Measurements from ENCODE around the gene PAPOLG.
"Not testable (repeated sequence)": the region's sequence is repeated elsewhere in the genome, so short reads cannot be mapped to it uniquely, and the experiment has no call there.

The PAPOLG gene

DNA sequence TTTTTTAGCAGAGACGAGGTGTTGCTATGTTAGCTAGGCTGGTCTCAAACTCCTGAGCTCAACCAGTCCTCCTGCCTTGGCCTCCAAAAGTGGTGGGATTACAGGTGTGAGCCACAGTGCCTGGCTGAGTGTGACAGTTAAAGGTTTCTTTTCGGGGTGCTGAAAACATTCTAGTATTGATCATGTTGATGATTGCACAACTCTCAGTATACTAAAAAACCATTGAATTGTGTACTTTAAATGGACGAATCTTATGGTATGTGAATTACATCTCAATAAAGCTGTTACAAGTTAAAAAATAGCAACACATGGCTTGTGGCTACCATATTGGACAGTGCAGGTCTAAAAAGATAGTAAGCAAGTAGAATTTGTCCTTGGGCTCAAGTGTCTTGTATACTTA, 22.3 kb downstream of the PAPOLG start:
- no peak for DNase-seq

DNA sequence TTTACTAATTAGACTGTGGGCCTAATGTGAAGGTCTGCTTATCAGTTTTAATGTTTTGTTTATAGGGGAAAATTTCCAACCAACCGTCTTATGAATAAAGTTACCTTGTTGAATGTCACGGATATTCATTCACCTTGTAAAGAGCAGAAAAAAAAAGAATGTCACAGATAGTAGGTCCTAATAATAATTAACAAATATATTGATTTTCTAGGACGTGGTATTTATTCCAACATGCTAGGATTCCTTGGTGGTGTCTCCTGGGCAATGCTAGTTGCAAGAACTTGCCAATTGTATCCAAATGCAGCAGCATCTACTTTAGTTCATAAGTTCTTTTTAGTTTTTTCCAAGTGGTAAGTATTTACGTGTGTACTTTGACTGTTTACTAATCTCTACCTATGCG, 23.4 kb downstream of the PAPOLG start:
- no peak for DNase-seq

DNA sequence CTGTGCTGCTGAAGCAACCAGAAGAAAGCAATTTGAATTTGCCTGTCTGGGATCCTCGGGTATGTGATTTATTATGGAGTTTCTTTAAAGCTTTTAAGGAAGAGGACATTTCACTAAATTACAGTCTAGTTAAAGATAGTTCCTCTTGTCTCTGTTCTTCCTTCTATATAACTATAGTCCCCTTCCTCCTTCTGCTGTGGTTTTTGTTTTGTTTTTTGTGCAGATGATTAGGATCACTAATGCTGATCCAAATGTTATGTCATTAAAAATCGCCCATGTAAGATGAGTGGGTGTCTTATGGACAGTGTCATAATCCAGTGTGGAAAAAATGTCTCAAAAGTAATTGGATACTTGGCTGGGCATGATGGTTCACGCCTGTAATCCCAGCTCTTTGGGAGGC, 24.7 kb downstream of the PAPOLG start:
- DNase-seq: peak; percentile 70 to 87

DNA sequence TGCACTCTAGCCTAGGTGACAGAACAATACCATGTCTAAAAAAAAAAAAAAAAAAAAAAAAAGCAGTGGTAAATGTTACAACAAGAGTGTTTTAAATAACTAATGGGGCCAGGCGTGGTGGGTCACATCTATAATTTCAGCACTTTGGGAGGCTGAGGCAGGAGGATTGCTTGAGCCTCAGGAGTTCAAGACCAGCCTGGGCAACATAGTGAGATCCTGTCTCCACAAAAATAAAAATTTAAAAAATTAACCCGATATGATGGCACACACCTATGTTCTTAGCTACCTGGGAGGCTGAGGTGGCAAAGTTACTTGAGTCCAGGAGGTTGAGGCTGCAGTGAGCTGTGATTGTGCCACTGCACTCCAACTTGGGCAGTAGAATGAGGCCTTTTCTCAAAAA, 37.1 kb downstream of the PAPOLG start:
- no peak for DNase-seq

DNA sequence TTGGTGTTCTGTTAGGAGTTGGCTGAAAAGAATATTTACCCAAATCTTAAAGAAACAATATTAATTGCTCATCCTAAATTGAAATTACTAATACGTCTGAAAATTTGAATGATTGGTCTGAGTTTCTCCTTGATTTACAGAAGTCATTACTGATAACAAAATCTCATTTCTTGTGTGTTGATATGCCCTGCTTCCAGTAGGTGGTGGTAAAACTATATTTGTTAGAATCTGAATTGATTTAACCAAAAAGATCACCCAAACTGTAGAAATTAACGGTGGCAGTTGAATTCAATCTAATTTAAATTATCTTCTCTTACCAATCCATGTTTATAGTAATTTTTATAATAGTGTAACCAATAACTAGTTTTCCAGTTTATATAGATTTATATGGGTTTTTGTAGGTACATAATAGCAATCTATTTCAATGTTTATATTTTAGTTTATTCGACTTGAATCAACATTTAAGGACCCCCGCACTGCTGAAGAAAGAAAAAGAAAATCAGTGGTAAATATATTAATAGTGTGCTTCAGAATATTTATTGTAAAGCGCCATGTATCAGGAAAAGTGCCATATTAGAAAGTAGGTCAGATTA, 38.3 kb downstream of the PAPOLG start:
- DNase-seq: peak; percentile 47 to 79

DNA sequence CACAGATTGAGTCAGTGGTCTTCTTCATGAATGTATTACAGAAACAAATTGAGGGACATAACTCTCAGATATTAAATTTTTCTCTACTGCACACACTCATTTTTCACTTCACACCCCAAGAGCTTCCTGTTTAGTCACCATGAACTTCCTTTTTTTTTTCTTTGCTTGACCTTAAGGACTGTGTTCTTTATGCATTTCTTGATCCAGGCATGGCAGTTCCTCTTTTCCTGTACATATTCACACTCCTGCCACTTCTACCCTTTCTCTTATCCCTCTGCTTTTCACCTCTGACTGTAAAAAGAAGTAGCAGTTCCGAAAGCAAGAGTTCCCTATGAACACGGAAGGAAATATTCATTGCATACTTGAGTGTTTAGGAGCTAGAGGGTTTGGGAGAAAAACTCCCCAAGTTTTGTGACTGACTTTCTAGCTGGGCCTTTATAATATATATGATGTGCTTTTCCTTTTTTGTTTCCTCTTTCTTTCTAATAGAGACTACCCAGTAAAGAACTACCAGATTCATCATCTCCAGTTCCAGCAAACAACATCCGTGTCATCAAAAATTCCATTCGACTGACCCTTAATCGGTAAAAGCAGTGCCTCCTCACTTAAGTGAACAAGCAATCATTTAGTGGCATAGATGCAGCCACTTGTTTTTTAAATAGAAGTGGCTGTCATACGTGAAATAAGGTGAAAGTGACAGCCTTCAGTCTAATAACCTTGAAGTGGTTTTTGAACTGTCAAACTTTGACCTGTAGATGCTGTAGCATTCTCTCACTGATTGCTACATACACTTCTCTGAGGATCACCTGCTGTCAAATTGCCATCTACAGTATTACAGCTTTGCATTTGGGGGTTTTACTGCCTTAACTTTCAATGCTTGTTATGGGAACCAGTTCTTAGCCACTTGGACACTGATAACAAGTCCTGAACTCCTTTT, 40.8 kb downstream of the PAPOLG start:
- peak; percentile 70 to 90 for DNase-seq

DNA sequence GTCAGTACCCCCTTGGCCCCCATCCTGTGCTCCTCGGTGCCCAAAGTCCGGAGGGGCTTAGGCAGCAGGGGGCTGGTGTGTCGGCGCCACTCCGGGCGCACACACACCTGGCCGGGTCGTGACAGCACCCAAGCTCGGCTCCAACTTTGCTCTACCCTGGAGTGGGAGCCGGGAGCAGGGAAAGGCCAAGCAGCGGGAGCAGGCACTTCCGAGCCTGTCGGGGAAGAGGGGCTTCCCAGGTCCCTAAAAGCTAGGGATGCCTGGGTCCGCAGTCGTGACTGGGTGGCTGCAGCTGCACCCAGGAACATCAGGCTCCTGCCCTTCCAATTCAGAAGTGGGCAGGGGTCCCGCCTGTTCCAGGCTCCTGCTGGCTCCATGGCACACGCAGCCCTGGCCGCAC, 48.4 kb downstream of the PAPOLG start:
- no peak for DNase-seq

DNA sequence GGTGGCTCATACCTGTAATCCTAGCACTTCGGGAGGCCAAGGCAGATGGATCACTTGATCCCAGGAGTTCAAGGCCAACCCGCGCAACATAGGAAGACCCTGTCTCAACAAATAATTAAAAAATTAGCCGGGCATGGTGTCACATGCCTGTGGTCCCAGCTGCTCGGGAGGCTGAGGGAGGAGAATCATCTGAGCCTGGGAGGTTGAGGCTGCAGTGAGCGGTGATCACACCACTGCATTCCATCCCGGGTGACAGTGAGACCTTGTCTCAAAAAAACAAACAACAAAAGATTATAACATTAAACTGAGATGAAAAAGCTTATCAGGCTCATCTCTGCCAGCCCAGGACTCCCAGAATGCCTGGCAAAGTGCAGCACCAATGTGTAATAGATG, 50.5 kb downstream of the PAPOLG start:
- no peak for DNase-seq

DNA sequence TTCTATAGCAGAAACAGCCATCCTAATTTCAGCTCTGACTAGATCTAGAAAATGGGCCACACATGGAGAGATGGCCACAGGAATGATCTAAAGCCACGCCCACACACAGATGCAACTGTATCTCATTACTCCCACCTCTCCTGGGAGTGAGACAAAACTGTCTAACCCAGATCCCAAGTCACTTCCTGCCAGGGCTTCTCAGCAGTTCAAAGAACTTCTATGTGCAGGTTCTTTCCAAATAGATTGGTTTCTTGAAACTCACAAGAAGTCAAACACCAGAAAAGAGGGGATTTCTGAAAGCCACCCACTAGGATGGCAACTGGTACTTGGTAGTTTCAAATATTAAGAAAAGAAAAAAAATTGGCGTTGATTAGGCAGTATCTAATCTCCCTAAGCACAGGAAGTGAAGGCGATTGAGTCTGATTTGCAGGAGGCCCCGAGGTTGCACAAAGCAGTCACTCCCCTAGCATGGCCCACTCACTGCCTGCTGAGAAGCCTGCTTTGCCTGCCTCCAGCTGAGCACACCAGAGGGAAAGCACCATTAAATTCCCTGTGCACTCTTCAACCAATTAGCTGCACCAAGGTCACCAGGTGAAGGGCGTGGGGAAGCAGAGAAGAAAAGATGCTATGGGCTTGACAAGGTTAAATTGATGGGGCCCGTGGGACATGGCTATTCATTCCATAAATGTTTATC, 51.1 kb downstream of the PAPOLG start:
- peak; percentile 87 to 99 for DNase-seq

DNA sequence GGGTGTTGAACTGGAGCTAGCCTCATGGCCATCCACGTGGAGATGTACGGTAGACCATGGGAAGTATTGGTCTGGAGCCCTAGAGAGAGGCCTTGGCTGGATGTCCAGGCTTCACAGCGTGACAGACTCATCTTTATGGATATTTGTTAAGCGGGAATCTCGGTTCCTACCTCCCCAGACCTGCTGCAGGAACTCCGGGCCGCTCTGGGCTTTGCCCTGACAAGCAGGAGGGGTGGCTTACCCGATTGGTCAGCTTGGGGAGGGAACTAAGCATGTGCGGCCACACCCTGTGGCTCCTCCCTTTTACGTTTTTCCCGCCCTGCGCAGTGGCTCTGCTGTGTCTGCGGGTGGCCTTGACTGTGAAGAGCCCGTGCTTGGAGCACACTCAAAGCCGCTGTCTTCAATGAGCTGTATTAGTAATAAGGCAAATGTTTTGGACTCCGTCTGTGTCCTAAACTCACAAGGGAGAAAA, 52.3 kb downstream of the PAPOLG start:
- DNase-seq: no peak

DNA sequence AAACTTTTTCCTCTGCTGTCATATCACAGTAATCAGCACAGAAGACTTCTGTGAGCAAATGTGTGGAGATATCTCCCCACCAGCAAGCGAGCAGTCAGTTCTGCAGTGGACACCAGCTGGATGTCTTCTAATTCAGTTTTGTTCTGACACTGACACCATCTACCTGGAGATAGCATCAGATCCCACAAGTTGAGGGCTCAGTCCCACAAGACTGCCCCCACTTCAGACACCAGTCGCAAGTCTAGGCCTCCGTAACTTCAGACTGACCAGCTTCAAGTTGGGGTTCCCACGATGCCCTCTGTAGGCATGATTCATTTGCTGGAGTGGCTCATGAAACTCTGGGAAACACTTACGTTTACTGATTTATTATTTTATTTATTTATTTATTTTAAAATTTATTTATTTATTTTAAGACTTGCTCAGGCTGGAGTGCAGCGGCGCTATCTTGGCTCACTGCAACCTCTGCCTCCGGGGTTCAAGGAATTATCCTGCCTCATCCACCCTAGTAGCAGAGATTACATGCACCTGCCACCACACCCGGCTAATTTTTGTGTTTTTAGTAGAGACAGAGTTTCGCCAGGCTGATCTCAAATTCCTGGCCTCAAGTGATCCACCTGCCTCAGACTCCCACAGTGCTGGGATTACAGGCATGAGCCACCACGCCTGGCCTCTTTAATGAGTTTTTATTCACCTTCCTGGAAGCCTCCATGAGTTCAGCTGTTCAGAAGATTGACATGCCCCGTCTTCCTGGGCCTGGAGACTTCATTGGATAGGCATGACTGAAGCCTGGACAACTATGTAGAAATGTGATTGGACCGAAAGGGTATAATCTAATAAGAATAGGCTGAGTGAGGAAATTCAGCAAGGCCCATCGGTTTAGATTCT, 55.7 kb downstream of the PAPOLG start:
- DNase-seq: no peak

DNA sequence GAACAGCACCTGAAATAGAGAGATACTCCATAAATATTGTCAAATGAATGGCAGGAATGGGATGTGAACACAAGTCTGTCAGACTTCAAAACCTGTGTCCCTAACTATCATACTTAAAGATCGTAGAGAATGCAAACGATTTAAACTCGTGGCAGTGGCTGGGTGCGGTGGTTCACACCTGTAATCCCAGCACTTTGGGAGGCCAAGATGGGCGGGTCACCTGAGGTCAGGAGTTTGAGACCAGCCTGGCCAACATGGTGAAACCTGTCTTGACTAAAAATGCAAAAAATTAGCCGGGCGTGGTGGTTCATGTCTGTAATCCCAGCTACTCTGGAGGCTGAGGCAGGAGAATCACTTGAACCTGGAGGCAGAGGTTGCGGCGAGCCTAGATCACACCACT, 61.1 kb downstream of the PAPOLG start:
- DNase-seq: not testable (repeated sequence)

DNA sequence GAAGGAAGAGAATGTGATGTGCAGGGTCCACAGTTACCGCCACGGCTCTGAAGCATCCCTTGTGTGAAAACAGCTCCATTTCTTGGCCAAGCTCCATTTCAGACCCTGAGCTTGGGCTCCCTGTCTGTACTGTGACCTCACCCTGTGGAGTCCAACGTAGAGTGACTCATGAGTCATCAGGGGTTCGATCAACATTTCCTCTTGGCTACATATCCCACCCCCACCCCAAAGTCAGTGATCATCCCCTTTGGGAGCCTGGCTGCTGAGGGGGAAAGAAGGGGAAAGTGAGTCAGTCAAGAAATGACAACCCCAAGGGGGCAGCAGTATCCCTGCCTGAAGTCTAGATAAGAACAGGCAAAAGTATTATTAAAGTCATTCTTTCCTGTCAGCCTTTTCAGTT, 62.2 kb downstream of the PAPOLG start:
- DNase-seq: peak; percentile 67 to 84

DNA sequence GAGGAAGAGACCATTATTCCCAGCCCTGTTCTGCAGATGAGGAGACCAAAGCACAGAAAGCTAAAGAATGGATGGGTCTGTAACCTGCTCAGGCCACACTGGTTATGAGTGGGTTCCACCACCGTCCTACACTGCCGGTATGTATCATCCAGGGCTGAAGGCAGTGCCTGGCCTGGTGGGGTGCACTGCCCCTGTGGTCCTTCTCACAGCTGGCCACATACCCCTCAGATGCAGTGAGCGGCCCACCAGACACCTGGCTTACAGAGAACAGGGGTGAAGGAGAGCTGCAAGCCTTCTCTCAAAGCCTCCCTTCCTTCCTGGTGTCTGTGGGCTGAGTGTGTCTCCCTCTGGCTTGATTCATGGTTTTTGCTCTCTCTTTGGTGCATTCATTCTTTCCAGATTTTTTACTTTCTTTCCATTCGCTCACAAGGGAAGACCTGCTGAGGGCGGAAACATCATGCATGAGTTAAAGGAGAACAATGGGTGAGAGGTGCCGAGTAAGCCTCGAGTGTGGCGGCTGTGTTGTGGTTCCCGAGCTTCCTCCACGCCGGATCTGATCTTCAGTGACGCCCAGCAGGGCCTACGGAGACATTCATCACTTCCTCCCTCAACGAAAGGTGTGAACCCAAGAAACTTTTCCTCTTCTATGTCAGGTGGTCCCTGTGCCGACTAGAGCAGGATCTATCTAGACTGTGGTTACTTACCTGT, 63.2 kb downstream of the PAPOLG start:
- DNase-seq: no peak

DNA sequence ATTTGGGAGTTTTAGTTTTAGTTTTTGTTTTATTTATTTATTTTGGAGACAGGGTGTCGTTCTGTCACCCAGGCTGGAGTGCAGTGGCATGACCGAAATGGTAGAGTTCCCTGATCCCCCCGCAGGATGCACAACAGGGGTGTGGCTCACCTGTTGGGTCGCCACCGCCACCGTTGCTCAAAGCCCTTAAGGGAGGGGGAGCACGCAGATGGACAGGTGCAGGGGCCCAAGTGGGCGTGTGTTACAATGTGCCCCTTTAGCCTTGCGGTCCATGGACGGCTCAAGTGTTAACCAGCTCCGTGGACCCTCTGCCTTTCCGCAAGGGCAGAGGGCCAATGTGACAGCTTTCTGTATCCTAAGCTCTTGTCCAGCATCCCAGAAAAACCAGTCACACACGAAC, 63.9 kb downstream of the PAPOLG start:
- DNase-seq: no peak

DNA sequence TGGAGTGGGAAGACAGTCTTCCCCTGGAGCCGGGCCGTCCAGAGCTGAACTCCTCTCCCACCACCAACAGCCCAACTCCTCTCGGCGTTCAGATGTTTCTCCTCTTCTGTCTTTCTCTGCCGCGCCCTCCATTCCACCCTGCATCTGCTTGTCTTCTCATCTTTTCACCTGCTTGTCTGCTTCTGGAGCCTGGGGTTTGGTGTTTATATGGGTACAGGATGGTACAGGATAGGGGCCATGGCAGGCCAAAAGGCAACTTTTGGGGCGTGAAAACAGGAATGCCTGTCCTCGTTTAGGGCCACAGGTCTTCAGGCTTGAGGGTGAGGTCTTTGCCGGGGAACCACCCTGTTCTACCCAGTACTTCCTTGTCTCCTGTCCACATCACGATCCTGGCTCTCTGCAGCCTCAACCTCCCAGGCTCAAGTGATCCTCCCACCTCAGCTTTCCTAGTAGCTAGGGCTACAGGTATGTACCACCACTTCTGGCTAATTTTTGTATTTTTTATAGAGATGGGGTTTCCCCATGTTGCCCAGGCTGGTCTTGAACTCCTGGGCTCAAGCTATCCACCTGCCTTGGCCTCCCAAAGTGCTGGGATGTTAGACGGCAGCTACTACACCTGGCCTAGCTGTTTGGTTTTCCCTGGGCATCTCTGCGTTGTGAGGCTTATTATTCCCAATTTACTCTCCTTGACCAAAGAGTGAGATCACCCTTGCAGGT, 64.5 kb downstream of the PAPOLG start:
- DNase-seq: no peak

DNA sequence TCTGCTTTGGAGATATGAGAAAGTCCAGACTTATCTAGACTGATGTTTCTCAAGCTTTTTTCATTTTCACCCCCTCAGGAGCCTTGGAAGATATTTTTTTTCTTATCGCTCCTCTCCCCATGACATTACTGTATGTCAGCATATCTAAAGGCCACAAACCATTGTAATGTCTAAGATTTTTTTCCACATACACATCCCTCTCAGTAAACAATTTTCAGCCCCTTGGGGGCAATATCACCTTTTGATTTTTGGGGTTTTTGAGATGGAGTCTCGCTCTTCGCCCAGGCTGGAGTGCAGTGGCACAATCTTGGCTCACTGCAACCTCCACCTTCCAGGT, 65.0 kb downstream of the PAPOLG start:
- DNase-seq: no peak

DNA sequence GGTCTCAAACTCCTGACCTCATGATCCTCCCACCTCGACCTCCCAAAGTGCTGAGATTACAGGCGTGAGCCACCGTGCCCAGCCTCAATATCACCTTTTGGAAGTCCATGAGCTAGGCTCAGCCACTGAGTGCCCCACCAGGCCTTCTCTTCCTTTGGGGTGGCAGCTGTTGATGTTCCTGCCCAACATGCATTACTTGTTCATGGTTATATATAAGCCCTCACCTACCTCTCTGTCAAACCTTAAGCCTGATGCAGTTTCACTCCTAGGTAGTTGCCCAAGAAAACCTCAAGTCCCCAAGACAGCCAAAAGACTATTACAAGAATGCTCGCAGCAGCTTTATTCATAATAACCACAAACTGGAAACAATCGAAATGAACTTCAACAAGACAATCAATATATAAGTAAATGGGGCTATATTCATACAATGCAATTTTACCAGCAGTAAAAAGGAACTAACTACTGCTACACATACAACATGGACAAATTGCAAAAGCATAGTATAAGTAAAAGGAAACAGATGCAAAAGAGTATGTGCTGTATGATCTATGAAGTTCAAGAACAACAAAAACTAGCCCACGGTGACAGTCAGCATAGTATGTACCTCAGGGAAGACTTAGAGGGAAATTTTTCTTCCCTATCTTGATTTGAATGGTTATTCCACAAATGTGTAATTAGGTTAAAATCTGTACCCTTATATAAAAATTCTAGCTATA, 65.7 kb downstream of the PAPOLG start:
- peak; percentile 24 to 40 for DNase-seq

DNA sequence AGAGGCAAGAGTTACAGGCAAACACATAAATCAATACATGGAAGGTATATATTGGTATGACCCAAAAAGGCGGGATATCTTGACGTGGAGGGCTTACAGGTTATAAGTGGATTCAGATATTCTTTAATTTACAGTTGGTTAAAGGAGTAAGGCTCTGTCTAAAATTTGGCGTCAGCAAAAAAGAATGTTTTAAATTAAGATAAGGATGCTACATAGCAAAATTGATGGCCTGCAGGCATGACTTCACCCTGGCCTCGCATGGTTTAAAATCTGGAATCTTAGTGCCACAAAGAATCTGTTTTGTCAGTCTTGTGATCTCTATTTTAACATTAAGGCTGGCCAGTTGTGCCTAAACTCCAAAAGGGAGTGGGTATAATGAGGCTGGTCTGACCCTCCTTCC, 66.9 kb downstream of the PAPOLG start:
- no peak for DNase-seq

DNA sequence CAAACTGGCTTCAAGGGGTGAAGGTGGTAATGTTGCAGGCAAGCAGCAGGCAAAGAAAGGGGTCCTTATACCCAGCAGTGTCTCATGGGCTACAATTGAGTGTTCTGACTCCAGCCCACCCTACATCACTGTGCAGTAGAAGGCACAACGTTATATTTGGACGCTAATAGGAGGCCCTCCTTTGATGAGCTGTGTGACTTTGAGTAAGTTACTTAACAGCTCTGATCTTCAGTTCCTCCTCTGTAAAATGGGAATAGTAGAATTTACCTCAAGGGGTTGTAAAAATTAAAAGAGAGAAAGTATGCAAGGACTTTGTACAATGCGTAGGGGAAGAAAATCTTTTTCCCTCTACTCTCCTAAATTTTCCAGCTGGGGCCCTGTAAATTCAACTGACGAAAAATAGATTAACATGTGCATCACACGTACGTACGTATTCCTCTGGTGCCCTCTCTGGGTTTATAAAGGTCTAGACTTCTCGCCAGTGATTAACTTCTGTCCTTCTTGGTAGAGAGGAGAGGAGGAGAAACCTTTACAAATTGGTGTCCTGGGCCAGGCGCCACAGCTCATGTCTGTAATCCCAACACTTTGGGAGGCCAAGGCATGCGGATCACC, 67.7 kb downstream of the PAPOLG start:
- DNase-seq: no peak

All from inflammatory macrophage treated with lipopolysaccharide for 1 hour (primary cell).